Measurements from ENCODE around the gene CATSPER3.

GRCh38 chr5:135054546-135054945 is 86.8 kb downstream of the CATSPER3 start:
- TF ChIP-seq CTCF (conservative IDR thresholded peaks at IDR 0.05) = no peak
- no peak for TF ChIP-seq EZH2 (IDR thresholded peaks at IDR 0.05; ENCODE audit: low read depth)

All from PC-9 (cell line).